ENCODE data around the gene SMS.
A peak's percentile ranks its signal among the peaks of the same experiment; 100 is the strongest.

SMS gene

DNA sequence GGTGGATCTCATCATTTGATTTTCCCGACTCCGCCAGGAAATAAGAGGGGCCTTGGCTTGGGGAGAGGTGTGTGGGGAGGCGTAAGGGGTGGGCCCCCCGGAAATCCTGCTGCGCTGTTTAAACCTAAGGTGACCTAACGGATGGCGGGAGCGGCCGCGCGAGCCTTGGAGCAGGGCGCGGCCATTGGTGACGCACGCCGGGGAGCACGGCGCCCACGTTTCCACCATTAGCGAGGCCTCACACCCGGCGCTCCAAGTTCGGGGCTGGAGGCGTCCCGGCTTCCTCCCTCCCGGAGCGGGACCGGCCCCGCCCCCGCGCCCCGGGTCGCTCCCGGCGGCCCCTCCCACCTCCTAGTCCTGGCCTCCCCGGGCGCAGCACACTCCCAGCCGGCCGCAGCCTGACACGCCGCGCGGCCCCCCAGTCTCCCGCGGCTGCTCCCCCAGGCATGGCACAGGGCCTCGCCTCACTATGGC lies at the start of gene SMS:
Gene SMS, plus strand, starts transcription at position 354 of the 474 bp plus-strand sequence. Its CDS starts 116 bp downstream, at position 470.
- Histone ChIP-seq H3K9me3 (ENCODE audit: insufficient read depth, low read length) (no peaks in the 10 kb centered on the region), H4K20me1 (ENCODE audit: low read depth, low read length) (no peaks in the 10 kb centered on the region), H3K79me2 (ENCODE audit: insufficient read depth, low read length) (peaks cover 32% of the 10 kb centered on the region), H3K27me3 (ENCODE audit: low read length) (no peaks in the 10 kb centered on the region), H3K36me3 (ENCODE audit: low read length) (no peaks in the 10 kb centered on the region), H3K4me2 (ENCODE audit: low read depth, low read length, poor library complexity, severe bottlenecking) (peak within 1 kb of the TSS; percentile 63), H2AFZ (ENCODE audit: low read depth, low read length, severe bottlenecking) (peak within 1 kb of the TSS; percentile 93), H3K9me2 (replicated peaks; ENCODE audit: insufficient read depth, low read length) (no peaks in the 10 kb centered on the region), H3K27ac (ENCODE audit: low read depth, low read length) (no peak within 1 kb of the TSS; the same call in 1 of the 2 replicates), H3K4me3 (ENCODE audit: insufficient read depth, low read length, poor library complexity, severe bottlenecking) (peak within 1 kb of the TSS; percentile 67), H3K9ac (ENCODE audit: low read length) (peak within 1 kb of the TSS; percentile 63), H3F3A (ENCODE audit: insufficient read depth) (0 out of 2 replicates have a peak, but pooled peaks cover 9% of the 10 kb centered on the region)
- TF ChIP-seq EZH2phosphoT487 (conservative IDR thresholded peaks at IDR 0.05; ENCODE audit: low read length) = no peak

- Histone ChIP-seq H3K36me3 (ENCODE audit: low read length) (no peaks in the 10 kb centered on the region), H2AFZ (ENCODE audit: low read depth, low read length, severe bottlenecking) (no peak overlapping the region), H4K20me1 (ENCODE audit: low read depth, low read length) (no peaks in the 10 kb centered on the region), H3K4me3 (ENCODE audit: insufficient read depth, low read length, poor library complexity, severe bottlenecking) (no peak overlapping the region), H3K27ac (ENCODE audit: low read depth, low read length) (no peak overlapping the region), H3K79me2 (ENCODE audit: insufficient read depth, low read length) (no peaks in the 10 kb centered on the region), H3K9me3 (ENCODE audit: insufficient read depth, low read length) (no peaks in the 10 kb centered on the region), H3K27me3 (ENCODE audit: low read length) (no peaks in the 10 kb centered on the region), H3K4me2 (ENCODE audit: low read depth, low read length, poor library complexity, severe bottlenecking) (no peak overlapping the region), H3F3A (ENCODE audit: insufficient read depth) (no peaks in the 10 kb centered on the region), H3K9me2 (replicated peaks; ENCODE audit: insufficient read depth, low read length) (no peaks in the 10 kb centered on the region), H3K9ac (ENCODE audit: low read length) (no peak overlapping the region)
- TF ChIP-seq EZH2phosphoT487 (conservative IDR thresholded peaks at IDR 0.05; ENCODE audit: low read length) = no peak
- TF ChIP-seq, protein P1, sequence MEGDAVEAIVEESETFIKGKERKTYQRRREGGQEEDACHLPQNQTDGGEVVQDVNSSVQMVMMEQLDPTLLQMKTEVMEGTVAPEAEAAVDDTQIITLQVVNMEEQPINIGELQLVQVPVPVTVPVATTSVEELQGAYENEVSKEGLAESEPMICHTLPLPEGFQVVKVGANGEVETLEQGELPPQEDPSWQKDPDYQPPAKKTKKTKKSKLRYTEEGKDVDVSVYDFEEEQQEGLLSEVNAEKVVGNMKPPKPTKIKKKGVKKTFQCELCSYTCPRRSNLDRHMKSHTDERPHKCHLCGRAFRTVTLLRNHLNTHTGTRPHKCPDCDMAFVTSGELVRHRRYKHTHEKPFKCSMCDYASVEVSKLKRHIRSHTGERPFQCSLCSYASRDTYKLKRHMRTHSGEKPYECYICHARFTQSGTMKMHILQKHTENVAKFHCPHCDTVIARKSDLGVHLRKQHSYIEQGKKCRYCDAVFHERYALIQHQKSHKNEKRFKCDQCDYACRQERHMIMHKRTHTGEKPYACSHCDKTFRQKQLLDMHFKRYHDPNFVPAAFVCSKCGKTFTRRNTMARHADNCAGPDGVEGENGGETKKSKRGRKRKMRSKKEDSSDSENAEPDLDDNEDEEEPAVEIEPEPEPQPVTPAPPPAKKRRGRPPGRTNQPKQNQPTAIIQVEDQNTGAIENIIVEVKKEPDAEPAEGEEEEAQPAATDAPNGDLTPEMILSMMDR (IDR thresholded peaks at IDR 0.05; ENCODE audit: insufficient read depth, low read length, poor library complexity, severe bottlenecking) = no peak
Observed at GRCh38 chrX:21905313-21905712, 35.2 kb upstream of the SMS start.

DNA sequence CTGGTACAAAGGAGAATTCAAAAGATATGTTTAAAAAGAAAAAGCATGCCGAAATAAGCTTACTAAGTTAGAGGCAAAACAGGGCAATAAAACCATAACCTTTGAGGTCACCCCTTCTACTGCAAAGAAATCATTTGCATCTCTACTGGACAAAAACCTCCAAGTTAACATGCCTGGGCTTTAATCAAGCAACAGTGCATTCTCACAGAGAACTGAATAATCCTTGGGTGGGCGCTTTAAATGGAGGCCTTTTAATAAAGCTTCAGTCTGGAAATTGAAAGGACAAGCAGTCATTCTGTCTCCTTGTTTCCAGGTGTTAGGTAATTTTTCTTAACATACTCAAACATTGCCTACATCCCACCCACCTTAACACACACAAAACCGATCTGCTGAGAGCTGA lies 34.6 kb upstream of the SMS start:
- Histone ChIP-seq H3K9me2 (replicated peaks; ENCODE audit: insufficient read depth, low read length) (no peaks in the 10 kb centered on the region), H4K20me1 (ENCODE audit: low read depth, low read length) (no peaks in the 10 kb centered on the region), H3F3A (ENCODE audit: insufficient read depth) (no peaks in the 10 kb centered on the region), H3K4me2 (ENCODE audit: low read depth, low read length, poor library complexity, severe bottlenecking) (no peak overlapping the region), H3K9me3 (ENCODE audit: insufficient read depth, low read length) (no peaks in the 10 kb centered on the region), H3K9ac (ENCODE audit: low read length) (no peak overlapping the region), H3K27me3 (ENCODE audit: low read length) (no peaks in the 10 kb centered on the region), H3K27ac (ENCODE audit: low read depth, low read length) (no peak overlapping the region), H2AFZ (ENCODE audit: low read depth, low read length, severe bottlenecking) (no peak overlapping the region), H3K4me3 (ENCODE audit: insufficient read depth, low read length, poor library complexity, severe bottlenecking) (no peak overlapping the region), H3K79me2 (ENCODE audit: insufficient read depth, low read length) (no peaks in the 10 kb centered on the region), H3K36me3 (ENCODE audit: low read length) (no peaks in the 10 kb centered on the region)
- TF ChIP-seq, protein P1 (IDR thresholded peaks at IDR 0.05; ENCODE audit: insufficient read depth, low read length, poor library complexity, severe bottlenecking) = no peak
- TF ChIP-seq EZH2phosphoT487 (conservative IDR thresholded peaks at IDR 0.05; ENCODE audit: low read length) = no peak

DNA sequence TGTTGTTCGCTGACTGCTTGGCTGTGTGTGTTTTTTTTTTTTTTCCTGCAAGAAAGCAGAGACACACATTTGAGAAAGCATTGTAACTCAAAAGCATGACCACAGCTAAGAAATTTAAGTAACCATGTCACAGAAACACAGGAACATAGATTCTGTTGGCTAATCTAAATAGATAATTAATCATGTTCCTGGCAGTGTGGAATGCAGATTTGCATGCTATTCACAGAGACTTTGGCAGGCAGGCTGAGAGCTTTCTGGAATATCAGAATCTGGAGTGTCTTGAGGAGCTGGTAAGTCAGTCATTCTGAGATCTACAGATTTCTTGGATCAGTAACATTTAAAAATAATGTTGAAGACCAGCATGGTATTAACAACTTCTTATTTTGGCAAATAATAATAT lies 33.2 kb upstream of the SMS start:
- no peaks in the 10 kb centered on the region for H4K20me1 ChIP-seq (ENCODE audit: low read depth, low read length)
- TF ChIP-seq EZH2phosphoT487 (conservative IDR thresholded peaks at IDR 0.05; ENCODE audit: low read length) = no peak
- TF ChIP-seq, protein P1 (IDR thresholded peaks at IDR 0.05; ENCODE audit: insufficient read depth, low read length, poor library complexity, severe bottlenecking) = no peak
- H3K9me3 ChIP-seq (ENCODE audit: insufficient read depth, low read length) = no peaks in the 10 kb centered on the region
- no peak overlapping the region for H3K9ac ChIP-seq (ENCODE audit: low read length)
- H3K9me2 ChIP-seq (replicated peaks; ENCODE audit: insufficient read depth, low read length) = no peaks in the 10 kb centered on the region
- no peak overlapping the region for H2AFZ ChIP-seq (ENCODE audit: low read depth, low read length, severe bottlenecking)
- no peak overlapping the region for H3K27ac ChIP-seq (ENCODE audit: low read depth, low read length)
- no peak overlapping the region for H3K4me2 ChIP-seq (ENCODE audit: low read depth, low read length, poor library complexity, severe bottlenecking)
- no peaks in the 10 kb centered on the region for H3K36me3 ChIP-seq (ENCODE audit: low read length)
- no peaks in the 10 kb centered on the region for H3K27me3 ChIP-seq (ENCODE audit: low read length)
- no peak overlapping the region for H3K4me3 ChIP-seq (ENCODE audit: insufficient read depth, low read length, poor library complexity, severe bottlenecking)
- no peaks in the 10 kb centered on the region for H3K79me2 ChIP-seq (ENCODE audit: insufficient read depth, low read length)
- H3F3A ChIP-seq (ENCODE audit: insufficient read depth) = no peaks in the 10 kb centered on the region
